Measurements from ENCODE around the gene SYT17.

DNA sequence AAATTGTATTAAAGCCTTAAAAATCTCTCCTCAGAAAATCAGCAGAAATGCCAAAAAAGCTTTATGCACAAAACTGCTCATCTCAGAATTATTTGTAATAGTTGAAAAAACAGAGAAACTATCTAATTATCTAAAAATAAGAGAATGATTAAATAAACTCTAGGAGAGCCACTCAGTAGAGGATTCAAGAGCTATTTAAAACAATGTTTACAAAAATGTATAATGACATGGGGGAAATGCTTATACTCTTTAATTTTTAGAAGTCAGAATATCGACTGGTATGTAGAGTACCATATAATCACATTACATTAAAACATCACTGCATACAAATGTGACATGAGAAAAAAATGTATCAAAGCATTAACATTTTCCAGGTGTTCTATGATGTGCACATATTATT lies 129.4 kb downstream of the SYT17 start:
- TF ChIP-seq, protein P1, sequence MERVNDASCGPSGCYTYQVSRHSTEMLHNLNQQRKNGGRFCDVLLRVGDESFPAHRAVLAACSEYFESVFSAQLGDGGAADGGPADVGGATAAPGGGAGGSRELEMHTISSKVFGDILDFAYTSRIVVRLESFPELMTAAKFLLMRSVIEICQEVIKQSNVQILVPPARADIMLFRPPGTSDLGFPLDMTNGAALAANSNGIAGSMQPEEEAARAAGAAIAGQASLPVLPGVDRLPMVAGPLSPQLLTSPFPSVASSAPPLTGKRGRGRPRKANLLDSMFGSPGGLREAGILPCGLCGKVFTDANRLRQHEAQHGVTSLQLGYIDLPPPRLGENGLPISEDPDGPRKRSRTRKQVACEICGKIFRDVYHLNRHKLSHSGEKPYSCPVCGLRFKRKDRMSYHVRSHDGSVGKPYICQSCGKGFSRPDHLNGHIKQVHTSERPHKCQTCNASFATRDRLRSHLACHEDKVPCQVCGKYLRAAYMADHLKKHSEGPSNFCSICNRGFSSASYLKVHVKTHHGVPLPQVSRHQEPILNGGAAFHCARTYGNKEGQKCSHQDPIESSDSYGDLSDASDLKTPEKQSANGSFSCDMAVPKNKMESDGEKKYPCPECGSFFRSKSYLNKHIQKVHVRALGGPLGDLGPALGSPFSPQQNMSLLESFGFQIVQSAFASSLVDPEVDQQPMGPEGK (CRISPR knock-in tag; IDR thresholded peaks at IDR 0.05; ENCODE audit: borderline replicate concordance): no peak
- TF ChIP-seq ARNTL (CRISPR knock-in tag; IDR thresholded peaks at IDR 0.05; ENCODE audit: borderline replicate concordance, low read depth): no peak
- TF ChIP-seq, protein P2, sequence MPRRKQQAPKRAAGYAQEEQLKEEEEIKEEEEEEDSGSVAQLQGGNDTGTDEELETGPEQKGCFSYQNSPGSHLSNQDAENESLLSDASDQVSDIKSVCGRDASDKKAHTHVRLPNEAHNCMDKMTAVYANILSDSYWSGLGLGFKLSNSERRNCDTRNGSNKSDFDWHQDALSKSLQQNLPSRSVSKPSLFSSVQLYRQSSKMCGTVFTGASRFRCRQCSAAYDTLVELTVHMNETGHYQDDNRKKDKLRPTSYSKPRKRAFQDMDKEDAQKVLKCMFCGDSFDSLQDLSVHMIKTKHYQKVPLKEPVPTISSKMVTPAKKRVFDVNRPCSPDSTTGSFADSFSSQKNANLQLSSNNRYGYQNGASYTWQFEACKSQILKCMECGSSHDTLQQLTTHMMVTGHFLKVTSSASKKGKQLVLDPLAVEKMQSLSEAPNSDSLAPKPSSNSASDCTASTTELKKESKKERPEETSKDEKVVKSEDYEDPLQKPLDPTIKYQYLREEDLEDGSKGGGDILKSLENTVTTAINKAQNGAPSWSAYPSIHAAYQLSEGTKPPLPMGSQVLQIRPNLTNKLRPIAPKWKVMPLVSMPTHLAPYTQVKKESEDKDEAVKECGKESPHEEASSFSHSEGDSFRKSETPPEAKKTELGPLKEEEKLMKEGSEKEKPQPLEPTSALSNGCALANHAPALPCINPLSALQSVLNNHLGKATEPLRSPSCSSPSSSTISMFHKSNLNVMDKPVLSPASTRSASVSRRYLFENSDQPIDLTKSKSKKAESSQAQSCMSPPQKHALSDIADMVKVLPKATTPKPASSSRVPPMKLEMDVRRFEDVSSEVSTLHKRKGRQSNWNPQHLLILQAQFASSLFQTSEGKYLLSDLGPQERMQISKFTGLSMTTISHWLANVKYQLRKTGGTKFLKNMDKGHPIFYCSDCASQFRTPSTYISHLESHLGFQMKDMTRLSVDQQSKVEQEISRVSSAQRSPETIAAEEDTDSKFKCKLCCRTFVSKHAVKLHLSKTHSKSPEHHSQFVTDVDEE (CRISPR knock-in tag; IDR thresholded peaks at IDR 0.05): no peak
- no peak for TF ChIP-seq RARB (CRISPR knock-in tag; IDR thresholded peaks at IDR 0.05)
- TF ChIP-seq, protein P3, sequence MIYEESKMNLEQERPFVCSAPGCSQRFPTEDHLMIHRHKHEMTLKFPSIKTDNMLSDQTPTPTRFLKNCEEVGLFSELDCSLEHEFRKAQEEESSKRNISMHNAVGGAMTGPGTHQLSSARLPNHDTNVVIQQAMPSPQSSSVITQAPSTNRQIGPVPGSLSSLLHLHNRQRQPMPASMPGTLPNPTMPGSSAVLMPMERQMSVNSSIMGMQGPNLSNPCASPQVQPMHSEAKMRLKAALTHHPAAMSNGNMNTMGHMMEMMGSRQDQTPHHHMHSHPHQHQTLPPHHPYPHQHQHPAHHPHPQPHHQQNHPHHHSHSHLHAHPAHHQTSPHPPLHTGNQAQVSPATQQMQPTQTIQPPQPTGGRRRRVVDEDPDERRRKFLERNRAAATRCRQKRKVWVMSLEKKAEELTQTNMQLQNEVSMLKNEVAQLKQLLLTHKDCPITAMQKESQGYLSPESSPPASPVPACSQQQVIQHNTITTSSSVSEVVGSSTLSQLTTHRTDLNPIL (CRISPR knock-in tag; IDR thresholded peaks at IDR 0.05; ENCODE audit: low read depth): no peak
